ENCODE data around the gene COPS7A. TPM values are rescaled to one million over a fixed set of nuclear protein-coding genes. Genes with fewer than 3 reads are reported as not detected.
A peak's percentile ranks its signal among the peaks of the same experiment; 100 is the strongest.

COPS7A gene
- total RNA-seq, 1 experiment from 2014 or later: 82.4 TPM

GRCh38 chr12:6750506-6750905 is 26.7 kb downstream of the COPS7A start:
- no peak overlapping the region for H3K4me3 ChIP-seq
- no peak overlapping the region for H3K27ac ChIP-seq
- no peaks in the 10 kb centered on the region for H3K27me3 ChIP-seq (replicated peaks)
- peaks cover 11% of the 10 kb centered on the region for H3K4me1 ChIP-seq (replicated peaks)
- H3K9me3 ChIP-seq (replicated peaks): no peaks in the 10 kb centered on the region
- peaks cover 71% of the 10 kb centered on the region for H3K36me3 ChIP-seq
- no peak for DNase-seq (ENCODE audit: low read depth in 1 of 2, low spot score in 2 of 2)

DNA sequence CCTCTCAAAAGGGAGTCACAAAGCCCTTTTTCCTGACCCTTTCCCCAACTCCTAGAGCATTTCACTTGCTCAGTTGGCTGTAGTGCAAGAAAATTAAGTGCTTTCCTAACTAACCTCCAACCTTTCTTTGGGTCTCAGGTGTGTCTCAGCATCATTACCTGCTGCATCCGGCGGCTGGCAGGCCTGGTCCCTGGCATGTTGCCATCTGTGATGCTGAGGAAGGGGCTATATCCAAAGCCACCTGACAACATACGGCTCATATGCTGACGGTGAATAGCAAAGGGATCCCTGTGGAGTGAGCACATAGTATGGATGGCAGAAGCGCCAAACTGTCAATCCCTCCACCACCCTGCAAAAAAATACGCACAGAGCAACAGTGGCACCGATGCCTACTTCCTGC is 27.9 kb downstream of the COPS7A start:
- DNase-seq (ENCODE audit: low read depth in 1 of 2, low spot score in 2 of 2): no peak
- H3K27me3 ChIP-seq (replicated peaks): no peaks in the 10 kb centered on the region
- H3K36me3 ChIP-seq: peaks cover 59% of the 10 kb centered on the region
- H3K27ac ChIP-seq: no peak overlapping the region
- H3K4me1 ChIP-seq (replicated peaks): peaks cover 11% of the 10 kb centered on the region
- peak overlapping the region; percentile 88 for H3K4me3 ChIP-seq
- no peaks in the 10 kb centered on the region for H3K9me3 ChIP-seq (replicated peaks)

DNA sequence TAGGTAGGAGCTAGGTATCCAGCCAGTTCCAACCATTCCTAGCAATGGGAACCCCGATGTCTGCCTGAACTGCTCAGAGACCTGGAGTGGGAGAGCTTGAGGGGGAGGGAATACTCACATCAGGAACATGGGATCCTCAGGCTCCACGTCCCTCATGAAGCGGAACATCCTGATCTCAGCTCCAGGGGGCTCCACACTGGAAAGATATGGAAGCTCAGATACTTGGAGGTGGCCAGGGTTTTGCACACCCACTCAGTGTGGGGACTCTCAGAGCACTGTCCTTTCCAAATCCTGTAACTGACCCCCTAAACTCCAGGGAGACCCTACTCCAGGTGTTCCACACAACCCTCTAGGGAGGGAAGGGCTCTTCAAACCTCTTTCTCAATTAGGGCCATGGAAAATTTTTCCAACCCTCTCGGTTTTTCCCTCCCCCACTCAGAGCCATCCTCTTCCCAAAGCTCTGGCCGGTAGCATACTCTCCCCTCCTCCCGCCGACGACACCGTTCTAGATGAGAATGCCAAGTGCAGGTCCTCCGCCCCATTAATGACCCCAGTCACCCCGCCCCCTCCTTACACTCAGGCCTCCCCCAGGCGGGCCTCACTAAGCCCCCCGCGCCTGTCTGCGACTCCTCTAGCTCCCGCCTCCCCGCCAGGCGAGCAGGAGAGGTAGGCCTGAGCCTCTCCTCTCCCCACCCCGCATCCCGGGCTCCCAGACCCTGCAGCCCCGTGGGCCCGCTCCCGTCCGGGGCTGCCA is 28.5 kb downstream of the COPS7A start:
- H3K36me3 ChIP-seq: peaks cover 53% of the 10 kb centered on the region
- peak; percentile 52 to 59 for DNase-seq (ENCODE audit: low read depth in 1 of 2, low spot score in 2 of 2)
- peak overlapping the region; percentile 83 for H3K27ac ChIP-seq
- H3K4me1 ChIP-seq (replicated peaks): peaks cover 11% of the 10 kb centered on the region
- no peaks in the 10 kb centered on the region for H3K9me3 ChIP-seq (replicated peaks)
- peak overlapping the region; percentile 88 for H3K4me3 ChIP-seq
- H3K27me3 ChIP-seq (replicated peaks): no peaks in the 10 kb centered on the region

DNA sequence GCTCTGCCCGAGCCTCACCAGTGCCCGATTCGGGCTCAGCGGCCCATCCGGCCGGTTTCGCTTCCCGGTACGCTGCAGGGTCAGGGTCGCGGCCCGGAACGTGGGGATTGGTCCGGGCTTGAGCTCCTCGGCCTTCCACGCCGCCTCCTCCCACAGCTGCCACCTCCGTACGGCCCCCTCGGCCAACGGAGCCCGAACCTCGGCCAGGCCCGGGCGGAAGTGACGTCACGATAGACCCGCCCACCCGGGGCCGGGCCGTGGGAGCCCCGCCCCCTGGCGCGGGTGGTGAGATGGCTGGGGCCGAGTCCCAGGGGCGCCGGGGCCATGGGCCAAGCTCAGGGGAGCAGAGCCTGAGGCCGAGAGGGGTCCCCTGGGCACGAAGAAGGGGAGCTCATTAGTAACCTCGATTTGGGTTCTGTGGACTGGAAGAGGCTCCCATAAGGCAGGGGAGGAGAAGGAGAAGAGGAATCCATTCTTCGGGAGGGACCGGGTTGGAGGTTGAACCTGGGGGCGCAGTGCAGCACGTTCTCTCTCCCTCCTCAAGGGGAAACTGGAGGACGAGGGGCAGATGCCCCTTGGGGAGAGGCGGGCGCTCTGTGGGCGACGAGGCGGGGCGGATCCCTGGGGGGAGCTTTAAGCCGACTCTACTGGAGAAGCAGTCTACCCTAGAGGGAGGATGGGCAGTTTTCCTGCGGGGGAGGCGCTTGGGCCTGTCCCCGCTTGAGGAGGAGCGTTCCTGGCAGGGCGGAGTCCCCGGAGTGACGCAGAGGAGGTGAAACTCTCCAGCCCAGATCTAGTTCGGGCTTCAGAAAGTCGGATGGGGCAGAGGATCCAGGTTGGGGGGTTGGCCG is 29.3 kb downstream of the COPS7A start, which contains the start of gene MLF2:
Gene MLF2, minus strand, starts transcription at position 221 of the 851 bp plus-strand sequence. CDS start 807 bp downstream, outside the sequence.
- H3K4me1 ChIP-seq (replicated peaks): peaks cover 11% of the 10 kb centered on the region
- peak; percentile 99 for DNase-seq (ENCODE audit: low read depth in 1 of 2, low spot score in 2 of 2)
- peak within 1 kb of the TSS; percentile 83 for H3K27ac ChIP-seq
- H3K27me3 ChIP-seq (replicated peaks): no peaks in the 10 kb centered on the region
- H3K4me3 ChIP-seq: peak within 1 kb of the TSS; percentile 88
- H3K9me3 ChIP-seq (replicated peaks): no peaks in the 10 kb centered on the region
- H3K36me3 ChIP-seq: peaks cover 45% of the 10 kb centered on the region

GRCh38 chr12:6753772-6754356 is 30.0 kb downstream of the COPS7A start:
- Histone ChIP-seq H3K27me3 (replicated peaks) (no peaks in the 10 kb centered on the region), H3K27ac (no peak overlapping the region), H3K9me3 (replicated peaks) (no peaks in the 10 kb centered on the region), H3K4me1 (replicated peaks) (peaks cover 11% of the 10 kb centered on the region), H3K36me3 (peaks cover 38% of the 10 kb centered on the region), H3K4me3 (peak overlapping the region; percentile 88; the same call in 1 of the 2 replicates)
- no peak for DNase-seq (ENCODE audit: low read depth in 1 of 2, low spot score in 2 of 2)

DNA sequence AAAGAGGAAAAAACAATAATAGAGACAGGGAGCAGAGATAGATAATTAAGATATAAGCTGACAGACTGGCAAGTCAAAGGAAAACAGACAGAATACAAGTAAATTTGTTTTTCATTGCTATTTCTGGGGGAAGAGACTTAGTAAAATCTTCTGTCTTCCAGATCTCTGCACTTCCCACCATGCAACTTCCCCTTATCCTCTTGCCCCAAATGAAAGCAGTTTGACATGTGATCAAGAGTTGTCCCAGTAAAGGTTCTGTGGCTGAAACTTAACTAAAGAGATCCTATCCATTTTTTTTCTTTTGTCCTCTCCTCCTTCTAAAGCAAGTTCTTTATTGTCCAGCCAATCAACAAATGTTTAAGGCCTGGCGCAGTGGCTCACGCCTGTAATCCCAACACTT is 30.6 kb downstream of the COPS7A start:
- peaks cover 11% of the 10 kb centered on the region for H3K4me1 ChIP-seq (replicated peaks)
- H3K27me3 ChIP-seq (replicated peaks): no peaks in the 10 kb centered on the region
- no peak overlapping the region for H3K27ac ChIP-seq
- H3K36me3 ChIP-seq: peaks cover 32% of the 10 kb centered on the region
- H3K9me3 ChIP-seq (replicated peaks): no peaks in the 10 kb centered on the region
- DNase-seq (ENCODE audit: low read depth in 1 of 2, low spot score in 2 of 2): no peak
- no peak overlapping the region for H3K4me3 ChIP-seq

DNA sequence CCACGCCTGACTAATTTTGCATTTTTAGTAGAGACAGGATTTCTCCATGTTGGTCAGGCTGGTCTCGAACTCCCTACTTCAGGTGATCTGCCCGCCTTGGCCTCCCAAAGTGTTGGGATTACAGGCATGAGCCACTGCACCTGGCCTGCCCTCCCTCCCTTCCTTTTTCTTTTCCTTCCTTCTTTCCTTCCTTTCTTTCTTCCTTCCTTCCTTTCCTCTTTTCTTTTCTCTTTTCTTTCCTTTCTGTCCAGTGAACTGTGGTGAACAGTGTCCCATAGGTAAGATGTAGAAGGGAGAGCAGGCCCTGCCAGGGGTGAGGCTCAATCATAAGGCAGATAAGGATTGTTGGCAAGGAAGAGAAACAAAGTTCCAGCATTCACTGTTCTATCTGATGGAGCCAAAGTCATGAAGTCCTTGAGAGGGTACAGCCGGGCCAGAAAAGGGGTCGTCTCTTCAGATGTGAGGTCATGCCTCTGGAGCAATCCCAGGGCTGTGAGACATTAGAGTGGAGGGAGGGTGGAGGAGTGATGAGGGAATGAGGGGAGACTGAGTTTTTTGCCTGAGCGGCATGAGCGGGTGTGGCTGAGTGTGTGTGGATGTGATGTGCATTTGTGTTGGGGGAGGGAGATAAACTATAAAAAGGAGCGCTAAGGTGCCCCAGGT is 33.3 kb downstream of the COPS7A start:
- Histone ChIP-seq H3K9me3 (replicated peaks) (no peaks in the 10 kb centered on the region), H3K4me1 (replicated peaks) (peaks cover 5% of the 10 kb centered on the region), H3K27ac (no peak overlapping the region), H3K36me3 (peaks cover 5% of the 10 kb centered on the region; the same call in 1 of the 2 replicates), H3K27me3 (replicated peaks) (no peaks in the 10 kb centered on the region), H3K4me3 (no peak overlapping the region)
- DNase-seq (ENCODE audit: low read depth in 1 of 2, low spot score in 2 of 2): no peak

DNA sequence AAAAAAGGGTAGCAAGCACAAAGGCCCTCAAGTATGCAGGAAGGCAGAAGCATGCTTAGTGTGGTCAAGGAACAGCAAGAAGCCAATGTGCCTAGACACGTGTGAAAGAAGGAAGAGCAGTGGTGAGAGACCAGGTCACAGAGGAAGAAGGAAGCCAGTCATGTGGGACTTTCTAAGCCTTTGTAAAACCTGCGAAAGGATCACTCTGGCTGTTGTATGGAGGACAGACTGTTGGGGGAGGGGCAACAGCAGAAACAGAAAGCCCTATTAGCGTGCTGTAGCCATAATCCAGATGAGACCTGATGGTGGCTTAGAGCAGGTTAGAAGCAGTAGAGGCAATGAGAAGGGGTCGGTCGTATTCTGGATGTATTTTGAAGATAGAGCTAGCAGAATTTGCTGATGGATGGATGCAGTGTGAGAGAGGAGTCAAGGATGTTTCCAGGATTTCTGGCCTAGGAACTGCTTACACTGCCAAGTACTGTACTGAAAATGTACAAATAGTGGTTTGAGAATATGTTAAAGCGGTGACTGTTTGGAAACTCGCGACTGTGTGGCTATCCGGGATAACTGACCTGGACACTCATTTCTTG is 34.8 kb downstream of the COPS7A start:
- Histone ChIP-seq H3K4me1 (replicated peaks) (peaks cover 13% of the 10 kb centered on the region), H3K4me3 (no peak overlapping the region), H3K27ac (no peak overlapping the region), H3K9me3 (replicated peaks) (no peaks in the 10 kb centered on the region), H3K27me3 (replicated peaks) (no peaks in the 10 kb centered on the region), H3K36me3 (no peaks in the 10 kb centered on the region)
- DNase-seq (ENCODE audit: low read depth in 1 of 2, low spot score in 2 of 2): no peak

DNA sequence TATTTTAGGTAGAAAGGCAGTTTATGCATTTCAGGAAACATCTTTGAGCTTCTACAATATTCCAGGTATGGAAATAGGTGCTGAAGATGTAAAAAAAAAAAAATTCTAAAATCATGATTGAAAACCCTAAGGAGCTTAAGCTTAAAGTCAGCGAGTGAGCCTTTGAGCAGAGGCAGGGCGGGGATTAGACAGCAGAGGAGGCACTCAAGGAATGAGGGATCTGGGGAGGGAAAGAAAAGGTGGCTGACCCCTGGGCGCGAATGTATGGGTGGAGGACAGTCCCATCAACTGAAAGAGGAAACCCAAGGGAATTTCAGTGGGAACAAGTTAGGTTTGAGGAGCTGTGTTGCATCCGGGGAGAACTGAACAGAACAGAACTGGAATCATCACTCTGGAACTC is 35.9 kb downstream of the COPS7A start:
- H3K4me3 ChIP-seq: no peak overlapping the region
- DNase-seq (ENCODE audit: low read depth in 1 of 2, low spot score in 2 of 2): no peak

DNA sequence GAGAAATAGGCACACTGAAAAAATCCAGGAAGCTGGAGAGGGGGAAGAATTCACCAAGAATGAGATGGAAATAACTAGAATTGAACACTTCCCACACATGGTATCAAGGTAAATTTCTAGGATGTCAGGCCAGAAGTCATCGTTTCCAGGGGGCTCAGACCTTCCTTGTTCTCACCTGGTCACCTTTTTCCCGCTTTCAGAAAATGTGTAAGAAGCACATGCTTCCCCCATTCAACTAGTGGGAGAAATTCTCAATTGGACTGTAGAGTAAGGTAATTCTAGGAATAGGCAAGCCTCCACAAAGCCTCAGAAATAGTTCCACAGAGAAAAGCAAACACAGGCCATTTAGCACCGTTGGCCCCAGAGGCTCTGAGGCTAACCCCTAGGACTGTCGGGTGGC is 39.5 kb downstream of the COPS7A start:
- DNase-seq (ENCODE audit: low read depth in 1 of 2, low spot score in 2 of 2): no peak
- H3K27me3 ChIP-seq (replicated peaks): no peaks in the 10 kb centered on the region

More for the DNA sequence above, 35.9 kb downstream of the COPS7A start:
- H3K27ac ChIP-seq: no peak overlapping the region
- H3K36me3 ChIP-seq: no peaks in the 10 kb centered on the region
- H3K4me1 ChIP-seq (replicated peaks): peaks cover 19% of the 10 kb centered on the region
- no peaks in the 10 kb centered on the region for H3K9me3 ChIP-seq (replicated peaks)
- no peaks in the 10 kb centered on the region for H3K27me3 ChIP-seq (replicated peaks)

DNA sequence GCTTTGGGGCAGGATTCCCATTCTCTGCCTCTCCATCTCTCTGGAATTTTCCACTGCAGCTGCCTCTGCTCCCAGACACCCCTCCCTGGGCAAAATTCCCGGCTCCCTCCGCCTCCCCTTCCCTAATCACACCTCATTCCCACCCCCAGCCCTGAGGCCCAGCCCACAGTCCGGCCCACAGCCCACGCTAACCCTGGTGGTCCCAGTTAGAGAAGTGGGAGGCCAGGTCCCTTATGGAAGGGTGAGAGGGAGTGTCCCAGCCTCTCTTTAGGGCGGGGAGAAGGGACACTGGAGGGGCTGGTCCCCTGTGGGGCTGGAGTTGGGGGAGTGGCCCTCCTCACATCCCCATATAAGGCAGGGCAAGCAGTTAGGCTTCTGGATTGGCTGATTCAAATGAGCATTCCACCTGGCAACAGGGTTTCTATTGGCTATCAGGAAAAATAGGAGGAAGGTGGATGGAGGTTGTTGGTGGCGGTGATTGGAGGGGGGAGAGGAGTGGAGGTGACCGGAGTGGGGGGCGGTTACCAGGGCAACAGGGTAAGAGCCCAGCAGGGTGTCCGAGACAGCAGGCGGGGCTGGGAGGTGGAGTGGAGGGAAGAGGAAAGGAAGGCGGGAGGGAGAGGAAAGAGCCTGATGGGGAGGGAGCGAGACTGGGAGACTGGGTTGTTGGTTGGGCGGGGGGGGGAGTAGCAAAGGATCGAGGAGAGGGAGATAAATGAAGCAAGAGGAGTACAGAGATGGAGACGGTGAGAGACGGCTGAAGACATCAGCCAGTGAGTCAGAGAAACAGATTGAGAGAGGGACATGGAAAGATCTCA is 40.4 kb downstream of the COPS7A start:
- no peaks in the 10 kb centered on the region for H3K9me3 ChIP-seq (replicated peaks)
- no peaks in the 10 kb centered on the region for H3K27me3 ChIP-seq (replicated peaks)
- peak; percentile 99 to 100 for DNase-seq (ENCODE audit: low read depth in 1 of 2, low spot score in 2 of 2)
- peaks cover 47% of the 10 kb centered on the region for H3K4me1 ChIP-seq (replicated peaks)
- H3K4me3 ChIP-seq: no peak overlapping the region
- peaks cover 7% of the 10 kb centered on the region for H3K36me3 ChIP-seq
- peak overlapping the region; percentile 45 for H3K27ac ChIP-seq

More for the DNA sequence above, 39.5 kb downstream of the COPS7A start:
- Histone ChIP-seq H3K9me3 (replicated peaks) (no peaks in the 10 kb centered on the region), H3K4me3 (no peak overlapping the region), H3K4me1 (replicated peaks) (peaks cover 39% of the 10 kb centered on the region), H3K36me3 (peaks cover 2% of the 10 kb centered on the region), H3K27ac (peak overlapping the region; percentile 45)

GRCh38 chr12:6765048-6765633 is 41.3 kb downstream of the COPS7A start:
- Histone ChIP-seq H3K4me1 (replicated peaks) (peaks cover 49% of the 10 kb centered on the region), H3K27me3 (replicated peaks) (no peaks in the 10 kb centered on the region), H3K4me3 (peak overlapping the region; percentile 87), H3K27ac (peak overlapping the region; percentile 30), H3K36me3 (peaks cover 17% of the 10 kb centered on the region), H3K9me3 (replicated peaks) (no peaks in the 10 kb centered on the region)
- DNase-seq (ENCODE audit: low read depth in 1 of 2, low spot score in 2 of 2): no peak

Measured in SJSA1 (cell line).